ENCODE data around the gene THTPA. TPM values are rescaled to one million over a fixed set of nuclear protein-coding genes. Genes with fewer than 3 reads are reported as not detected.
A peak's percentile ranks its signal among the peaks of the same experiment; 100 is the strongest.

THTPA gene
- total and polyA plus RNA-seq, 2 of the 13 experiments (the other 11 are each of a cell fraction or from before 2014, with no cell fraction given), result 7.4 to 8.7 TPM

- peak; percentile 97 for TF ChIP-seq KIAA2018 (CRISPR knock-in tag; IDR thresholded peaks at IDR 0.05; ENCODE audit: borderline replicate concordance)
- TF ChIP-seq NR2F6 (IDR thresholded peaks at IDR 0.05), result no peak
- TF ChIP-seq NR2F6 (CRISPR knock-in tag; IDR thresholded peaks at IDR 0.05), result peak; percentile 80
- peak; percentile 93; the same call in 1 of the 2 replicates for TF ChIP-seq ZNF674 (CRISPR knock-in tag; IDR thresholded peaks at IDR 0.05; ENCODE audit: low read depth)
- TF ChIP-seq TCF7L2 (IDR thresholded peaks at IDR 0.05; ENCODE audit: low read depth, low read length), result no peak
- TF ChIP-seq FOXA1 (IDR thresholded peaks at IDR 0.05), result no peak
- TF ChIP-seq FOXA1 (CRISPR knock-in tag; IDR thresholded peaks at IDR 0.05), result peak; percentile 54
- peak; percentile 95 for TF ChIP-seq ZNF780A (CRISPR knock-in tag; IDR thresholded peaks at IDR 0.05)
- TF ChIP-seq ZNF546 (CRISPR knock-in tag; conservative IDR thresholded peaks at IDR 0.05), result peak; percentile 95
- no peak for TF ChIP-seq NFIC (IDR thresholded peaks at IDR 0.05; ENCODE audit: low read length)
- TF ChIP-seq, protein P1, sequence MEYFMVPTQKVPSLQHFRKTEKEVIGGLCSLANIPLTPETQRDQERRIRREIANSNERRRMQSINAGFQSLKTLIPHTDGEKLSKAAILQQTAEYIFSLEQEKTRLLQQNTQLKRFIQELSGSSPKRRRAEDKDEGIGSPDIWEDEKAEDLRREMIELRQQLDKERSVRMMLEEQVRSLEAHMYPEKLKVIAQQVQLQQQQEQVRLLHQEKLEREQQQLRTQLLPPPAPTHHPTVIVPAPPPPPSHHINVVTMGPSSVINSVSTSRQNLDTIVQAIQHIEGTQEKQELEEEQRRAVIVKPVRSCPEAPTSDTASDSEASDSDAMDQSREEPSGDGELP (IDR thresholded peaks at IDR 0.05; ENCODE audit: borderline replicate concordance, low read depth), result peak; percentile 64
- TF ChIP-seq ZNF761 (CRISPR knock-in tag; conservative IDR thresholded peaks at IDR 0.05), result peak; percentile 98; the same call in 1 of the 2 replicates
- peak; percentile 73 for TF ChIP-seq NFRKB (IDR thresholded peaks at IDR 0.05)
- no peak for TF ChIP-seq SCMH1 (CRISPR knock-in tag; IDR thresholded peaks at IDR 0.05; ENCODE audit: borderline replicate concordance)
- TF ChIP-seq ZBTB34 (CRISPR knock-in tag; IDR thresholded peaks at IDR 0.05), result peak; percentile 99
- no peak for TF ChIP-seq BCLAF1 (IDR thresholded peaks at IDR 0.05)
Observed at GRCh38 chr14:23555882-23556699, at the start of gene THTPA (continued).

Data from HepG2 (cell line).